SH-SY5Y (cell line): ENCODE results near the gene FKBP6.

Experiments used
- GATA2 ChIP-seq: IDR thresholded peaks from 2 replicates; pipeline ENCODE4 v1.6.1; 2011; ENCODE audit warnings: mild to moderate bottlenecking, low read depth, low read length
- GATA3 ChIP-seq: IDR thresholded peaks from 2 replicates; pipeline ENCODE4 v1.6.1; 2011; ENCODE audit warnings: low read depth, mild to moderate bottlenecking, low read length, moderate library complexity

DNA sequence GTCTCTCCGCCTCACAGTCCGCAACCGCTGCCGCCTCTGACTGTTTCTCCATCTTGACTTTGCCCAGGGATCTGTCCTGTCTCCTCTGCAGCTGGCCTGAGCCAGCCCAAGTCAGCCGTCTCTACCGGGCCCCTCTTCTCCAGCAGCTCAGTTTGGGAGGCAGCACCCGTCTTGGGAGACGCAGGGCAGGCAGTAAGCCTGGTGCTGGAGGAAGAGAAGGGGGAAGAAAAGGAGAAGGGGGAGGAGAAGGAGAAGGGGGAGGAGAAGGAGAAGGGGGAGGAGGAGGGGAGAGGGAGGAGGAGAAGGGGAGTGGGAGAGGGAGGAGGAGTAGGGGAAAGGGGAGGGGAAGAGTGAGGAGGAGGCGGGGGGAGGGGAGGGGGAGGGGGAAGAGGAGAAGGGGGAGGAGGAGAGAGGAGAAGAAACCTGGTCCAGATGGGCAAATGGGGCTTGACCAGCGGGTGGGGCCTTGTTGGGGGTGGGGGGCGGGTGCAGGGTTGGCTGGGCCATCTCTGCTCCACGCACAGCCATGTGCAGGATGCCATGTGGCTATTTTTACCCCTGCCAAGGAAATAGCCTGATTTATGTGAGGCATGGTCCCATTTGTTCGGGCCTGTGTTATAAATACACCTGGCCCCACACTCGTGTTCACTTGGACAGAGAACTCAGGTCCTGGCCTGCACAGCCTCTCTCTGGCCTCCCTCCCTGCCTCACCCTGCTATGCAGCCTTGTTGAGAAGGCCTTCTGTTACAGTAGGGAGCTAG, 69.7 kb downstream of the FKBP6 start:
- TF ChIP-seq GATA3 (no peak), GATA2 (no peak)
